ENCODE measurements around the gene LYPD5.

LYPD5 gene

GRCh38 chr19:43751466-43752220 is 50.6 kb downstream of the LYPD5 start:
- DNase-seq (ENCODE audit: low spot score) = no peak

- DNase-seq (ENCODE audit: low spot score) = no peak
Measured at GRCh38 chr19:43749898-43750297, 52.3 kb downstream of the LYPD5 start.

GRCh38 chr19:43749152-43749551 is 53.1 kb downstream of the LYPD5 start:
- no peak for DNase-seq (ENCODE audit: low spot score)

- no peak for DNase-seq (ENCODE audit: low spot score)
Measured at GRCh38 chr19:43748685-43749084, 53.6 kb downstream of the LYPD5 start.

- no peak for DNase-seq (ENCODE audit: low spot score)
Measured at GRCh38 chr19:43748205-43748594, 54.0 kb downstream of the LYPD5 start.

- no peak for DNase-seq (ENCODE audit: low spot score)
Measured at GRCh38 chr19:43747557-43748204, 54.6 kb downstream of the LYPD5 start.

Measured in D341Med (cell line).